CD4-positive, alpha-beta T cell treated with Interferon gamma for 1 hour (primary cell): Measurements from ENCODE around the gene MLYCD.
"Not testable (repeated sequence)": the region's sequence is repeated elsewhere in the genome, so short reads cannot be mapped to it uniquely, and the experiment has no call there.

Experiments
- DNase-seq: peaks from one replicate; pipeline ENCODE4 v3.0.0-alpha.2; 2020

MLYCD gene

DNA sequence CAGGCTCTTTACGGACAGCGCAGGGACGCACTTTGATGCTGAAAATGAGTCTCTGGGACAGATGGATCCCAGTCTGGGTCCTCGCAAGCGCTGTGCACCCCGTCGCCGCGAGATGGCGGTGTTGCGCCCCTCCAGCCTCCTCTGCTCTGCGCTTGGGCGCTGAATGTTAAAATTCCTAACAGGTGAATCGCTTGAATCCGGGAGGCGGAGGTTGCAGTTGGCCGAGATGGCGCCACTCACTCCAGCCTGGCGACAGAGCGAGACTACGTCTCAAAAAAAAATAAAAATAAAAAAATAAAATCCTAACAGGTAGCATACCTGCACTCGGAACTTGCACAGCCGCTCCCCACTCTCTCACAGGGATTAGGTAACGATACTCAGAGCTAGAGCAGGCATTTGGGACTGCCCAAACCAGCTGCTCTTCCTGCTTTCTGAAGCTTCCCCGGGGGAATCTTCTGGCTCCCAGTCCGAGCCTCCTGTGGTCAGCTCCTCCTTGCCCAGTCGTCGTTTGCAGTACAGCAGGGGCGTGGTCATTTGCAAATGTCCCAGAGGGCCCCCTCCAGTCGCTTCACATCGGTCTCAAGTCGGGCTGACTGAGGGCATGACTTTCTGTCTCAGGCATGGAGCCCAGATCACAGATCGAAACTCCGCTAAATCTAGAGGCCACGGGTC lies 27.9 kb downstream of the MLYCD start:
- DNase-seq, result peak; percentile 16

DNA sequence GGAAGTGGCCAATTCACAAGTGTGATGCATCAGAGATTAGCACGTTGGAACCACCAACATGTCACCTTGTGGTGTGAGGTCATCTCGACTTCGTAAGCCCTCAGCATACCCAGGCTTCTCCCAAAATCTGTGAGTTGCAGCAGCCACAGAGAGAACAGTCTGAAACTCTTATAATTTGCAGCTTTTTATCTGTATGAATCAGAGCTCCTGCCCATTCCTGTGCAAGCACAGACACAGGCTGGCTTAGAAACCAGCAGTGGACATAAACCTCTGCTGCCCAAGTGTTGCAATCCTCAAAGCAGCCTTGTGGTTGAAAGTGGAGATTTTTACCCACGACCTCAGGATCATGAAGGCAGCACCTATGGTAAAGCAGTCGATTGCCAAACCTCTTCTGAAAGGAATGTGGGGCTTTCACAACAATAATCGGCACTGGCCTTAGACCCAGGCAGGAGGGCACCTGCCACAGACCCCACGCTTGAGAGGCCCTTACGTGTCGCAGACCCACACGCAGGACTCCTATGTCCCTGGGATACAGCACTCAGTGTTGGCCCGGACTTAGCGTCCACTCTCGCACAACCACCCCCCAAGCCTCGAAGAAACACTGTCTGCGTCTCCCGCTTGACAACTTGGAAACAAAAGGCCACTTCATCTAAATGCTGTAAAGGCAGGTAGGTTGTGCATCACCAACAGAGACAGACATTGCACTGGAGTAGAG lies 29.6 kb downstream of the MLYCD start:
- no peak for DNase-seq

DNA sequence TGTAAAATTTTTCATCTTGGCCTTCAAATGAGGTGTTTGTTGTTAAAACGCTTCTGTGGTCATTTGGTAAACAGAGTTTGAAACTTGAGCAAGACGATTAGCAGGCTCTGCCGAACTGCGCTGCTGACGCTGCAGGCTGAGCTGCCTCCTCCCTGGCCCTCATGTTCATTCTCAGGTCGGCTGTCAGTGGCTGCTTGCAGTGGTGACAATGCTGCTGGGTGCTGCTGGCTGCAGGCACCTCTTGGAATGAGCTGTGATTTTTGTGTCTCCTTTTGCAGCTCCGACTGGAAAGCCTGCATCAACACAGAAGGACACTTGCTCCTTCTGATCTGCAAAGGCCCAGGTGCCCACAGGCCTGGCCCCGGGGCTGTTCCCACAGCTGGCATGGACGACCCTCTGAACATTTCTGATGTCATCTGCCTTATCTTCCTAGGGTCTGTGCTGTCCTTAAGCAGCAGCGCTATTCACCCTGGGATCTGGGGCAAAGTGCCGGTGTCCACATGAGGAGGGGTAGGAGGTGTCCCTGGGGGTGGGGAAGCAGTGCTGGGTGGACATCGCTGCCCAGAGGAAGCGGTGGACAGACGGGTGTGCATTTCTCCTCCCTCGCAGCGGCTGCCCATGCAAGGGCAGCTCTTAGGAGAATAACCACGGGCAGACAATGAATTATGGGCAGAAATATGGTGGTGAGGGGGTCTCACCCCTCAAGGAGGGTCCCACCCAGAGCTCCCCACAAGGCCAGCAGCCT lies 31.1 kb downstream of the MLYCD start:
- no peak for DNase-seq

DNA sequence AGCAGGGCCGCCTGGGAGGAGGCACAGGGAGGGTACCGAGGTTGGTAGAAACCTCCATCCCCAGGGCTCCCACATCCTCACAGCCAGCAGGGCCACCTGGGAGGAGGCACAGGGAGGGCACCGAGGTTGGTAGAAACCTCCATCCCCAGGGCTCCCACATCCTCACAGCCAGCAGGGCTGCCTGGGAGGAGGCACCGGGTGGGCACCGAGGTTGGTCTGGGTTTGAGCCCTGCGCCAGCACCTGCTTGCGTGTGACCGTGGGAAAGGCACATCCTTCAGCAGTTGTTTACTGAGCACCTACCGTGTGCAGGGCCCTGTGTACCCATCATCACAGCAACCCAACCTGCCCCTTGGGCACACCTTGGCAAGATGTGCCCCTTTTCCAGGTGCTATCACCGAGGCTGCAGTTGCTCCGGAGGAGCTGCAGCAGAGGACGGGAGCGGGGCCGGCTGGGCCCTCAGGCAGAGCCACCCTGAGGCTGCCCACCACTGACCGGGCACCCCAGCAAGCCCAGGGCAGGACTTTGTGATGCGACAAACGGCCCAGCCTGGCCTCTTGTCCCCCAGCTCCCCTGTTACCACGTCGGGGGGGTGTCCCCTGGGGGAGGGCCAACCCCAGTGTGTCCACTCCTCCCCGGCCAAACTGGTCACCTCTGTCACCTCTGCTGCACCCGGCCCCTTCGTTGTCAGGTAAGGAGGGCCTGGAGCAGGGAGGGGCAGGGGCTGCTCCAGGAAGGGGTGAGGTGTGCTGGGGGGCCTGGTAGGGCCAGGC lies 32.0 kb downstream of the MLYCD start:
- no peak for DNase-seq

DNA sequence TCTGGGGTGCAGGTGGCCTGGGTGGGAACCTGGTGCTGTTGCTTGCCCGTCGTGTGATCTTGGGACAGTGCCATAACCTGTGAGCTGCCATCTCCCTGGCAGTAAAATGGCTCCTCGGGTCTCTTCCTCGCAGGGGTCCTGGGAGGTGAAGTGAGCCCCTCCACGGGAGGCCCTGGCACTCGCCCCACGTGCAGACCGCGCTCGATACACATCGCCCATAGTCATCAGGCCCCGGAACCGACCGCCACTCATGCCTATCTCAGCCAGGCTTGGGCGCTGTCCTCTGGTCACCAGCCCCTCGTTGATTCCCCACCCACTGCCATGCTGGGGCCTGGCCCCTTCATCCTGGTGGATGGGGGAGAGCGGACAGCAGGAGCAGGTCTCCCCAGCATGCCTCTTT lies 32.6 kb downstream of the MLYCD start:
- DNase-seq, result no peak

DNA sequence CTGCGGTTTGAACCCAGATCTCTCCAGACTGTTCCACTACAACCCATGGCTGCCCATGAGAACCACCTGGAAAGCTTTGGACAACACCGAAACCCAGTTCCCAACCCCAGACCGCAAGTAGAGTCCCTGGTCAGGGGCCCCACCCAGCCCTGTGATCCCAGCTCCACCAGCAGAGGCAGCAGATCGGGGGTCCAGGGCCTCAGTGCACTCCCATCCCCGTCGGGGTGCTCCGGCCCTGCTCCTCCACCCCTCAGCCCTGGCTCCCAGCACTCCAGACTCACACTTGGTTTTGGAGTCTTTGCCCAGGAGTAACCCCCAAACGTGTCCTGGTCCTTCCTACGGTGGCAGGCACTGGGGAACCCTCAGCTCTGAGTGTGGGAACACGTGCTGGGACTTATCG lies 33.4 kb downstream of the MLYCD start:
- DNase-seq, result no peak

DNA sequence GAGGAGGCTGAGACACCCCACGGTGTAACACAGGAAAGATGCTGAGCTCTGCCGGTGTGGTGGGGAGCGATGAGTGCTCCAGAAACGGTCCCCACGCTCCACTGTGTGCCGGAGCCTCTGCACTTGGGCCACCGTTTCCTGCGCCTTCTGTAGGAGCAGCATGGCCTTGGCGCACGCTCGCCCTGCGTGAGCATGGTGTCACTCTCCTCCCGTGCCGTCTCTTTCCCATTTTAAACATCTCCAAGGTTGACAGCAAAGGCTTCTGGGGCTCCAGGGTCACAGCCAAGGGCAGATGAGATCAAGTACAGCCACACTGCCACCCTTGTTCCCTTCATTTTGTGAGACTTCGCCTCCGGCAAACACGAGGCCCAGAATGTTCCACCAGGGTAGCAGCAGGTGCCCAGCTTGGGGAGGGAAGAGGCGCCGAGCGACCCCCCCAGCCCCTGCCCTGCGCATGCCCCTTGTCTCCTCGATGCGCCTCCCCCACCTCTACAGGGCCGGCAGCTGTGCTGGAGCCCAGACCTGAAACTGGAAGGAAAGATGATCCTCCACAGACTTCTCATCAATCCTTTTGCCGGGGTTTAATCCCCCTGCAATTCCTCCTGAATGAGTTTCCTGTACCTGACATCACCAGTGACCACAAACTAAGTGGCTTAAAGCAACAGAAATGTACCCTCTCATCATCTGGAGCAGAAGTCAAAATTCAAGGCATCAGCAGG lies 34.2 kb downstream of the MLYCD start:
- no peak for DNase-seq

DNA sequence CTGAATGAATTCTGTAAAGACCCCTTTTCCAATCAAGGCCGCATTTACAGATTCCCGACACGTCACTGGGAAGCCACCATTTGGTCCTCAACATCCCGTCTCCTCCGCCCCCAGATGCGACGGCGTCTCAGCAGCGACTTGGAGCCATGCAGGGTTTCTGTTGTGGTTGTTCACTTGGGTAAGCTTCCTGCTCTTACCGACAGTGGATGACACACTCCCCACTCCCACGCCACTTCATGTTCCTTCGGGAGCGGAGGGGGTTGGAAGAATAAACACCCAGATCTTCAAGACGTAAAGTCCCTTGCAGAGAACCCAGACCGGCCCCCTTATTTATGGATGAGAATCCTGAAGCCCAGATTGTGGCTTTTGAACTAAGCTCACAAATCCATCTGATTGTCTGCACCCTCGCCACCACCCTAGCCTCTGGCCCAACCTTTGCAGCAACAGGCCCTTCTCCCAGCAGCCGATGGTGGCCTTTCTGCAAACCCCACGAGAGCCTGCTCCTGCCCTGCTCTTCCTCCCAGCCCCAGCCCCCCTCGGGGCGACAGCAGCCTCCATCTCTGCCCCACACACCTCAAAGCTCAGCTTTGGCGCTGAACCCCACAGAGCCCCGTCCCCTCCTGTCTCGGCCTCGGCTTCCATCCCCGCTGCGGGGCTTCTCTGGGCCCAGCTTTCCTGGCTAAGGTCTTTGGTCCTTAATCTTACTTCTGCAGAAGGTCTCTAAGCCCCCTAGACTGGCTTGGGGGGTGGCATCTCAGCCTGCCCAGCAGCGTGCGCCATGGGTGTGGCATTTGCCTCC lies 35.2 kb downstream of the MLYCD start:
- no peak for DNase-seq

DNA sequence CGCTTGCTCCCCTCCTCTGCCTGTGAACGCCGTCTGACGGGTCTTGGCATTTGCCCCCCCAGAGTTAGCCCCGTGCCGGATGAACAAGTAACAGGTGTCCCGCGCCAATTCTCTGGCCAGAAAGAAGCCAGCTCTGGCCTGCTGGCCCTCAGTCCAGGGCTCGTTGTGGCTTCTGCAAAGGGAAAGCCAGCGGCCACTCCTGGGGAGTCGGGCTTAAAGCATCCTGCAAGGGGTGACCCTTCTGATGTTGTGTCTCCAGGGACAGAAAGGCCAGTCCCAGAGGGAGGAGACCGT lies 35.7 kb downstream of the MLYCD start:
- no peak for DNase-seq

DNA sequence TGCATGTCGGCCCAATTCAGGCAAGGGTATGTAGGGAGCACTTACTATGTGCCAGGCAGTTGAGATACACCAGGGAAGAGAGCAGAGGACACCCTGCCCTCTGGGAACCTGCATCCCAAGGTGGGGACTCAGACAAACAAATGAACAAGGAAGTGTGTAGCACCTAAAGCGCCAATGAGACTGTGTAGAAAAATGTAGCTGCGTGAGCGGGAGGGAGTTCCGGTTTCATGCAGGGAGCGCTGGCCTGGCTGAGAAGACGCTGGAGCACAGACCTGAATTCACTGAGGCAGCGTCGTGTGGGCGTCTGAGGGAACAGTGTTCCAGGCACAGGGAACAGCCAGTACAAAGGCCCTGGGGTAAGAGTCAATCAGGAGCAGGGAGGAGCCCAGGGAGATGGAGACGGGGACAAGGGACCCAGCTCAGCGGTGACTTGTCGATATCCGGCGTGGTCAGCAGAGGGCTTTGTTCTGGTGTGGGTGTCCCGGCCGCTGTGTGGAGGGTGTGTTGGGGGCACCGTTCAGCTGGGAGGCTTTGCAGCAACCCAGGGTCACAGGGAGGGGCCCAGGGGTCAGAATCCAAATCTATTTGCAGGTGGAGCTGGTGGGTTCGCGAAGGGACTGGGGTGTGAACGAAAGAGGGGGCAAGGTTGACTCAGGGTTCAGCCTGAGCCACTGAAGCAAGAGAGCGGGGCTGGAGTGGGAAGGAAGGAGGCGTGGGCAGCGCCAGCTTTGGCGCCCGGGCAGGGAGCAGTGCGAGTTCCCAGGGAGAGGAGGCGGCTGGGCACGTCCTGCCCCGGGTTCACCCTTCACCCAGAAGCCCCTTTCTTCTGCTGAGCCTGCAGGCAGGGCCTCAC lies 36.3 kb downstream of the MLYCD start:
- DNase-seq, result no peak

DNA sequence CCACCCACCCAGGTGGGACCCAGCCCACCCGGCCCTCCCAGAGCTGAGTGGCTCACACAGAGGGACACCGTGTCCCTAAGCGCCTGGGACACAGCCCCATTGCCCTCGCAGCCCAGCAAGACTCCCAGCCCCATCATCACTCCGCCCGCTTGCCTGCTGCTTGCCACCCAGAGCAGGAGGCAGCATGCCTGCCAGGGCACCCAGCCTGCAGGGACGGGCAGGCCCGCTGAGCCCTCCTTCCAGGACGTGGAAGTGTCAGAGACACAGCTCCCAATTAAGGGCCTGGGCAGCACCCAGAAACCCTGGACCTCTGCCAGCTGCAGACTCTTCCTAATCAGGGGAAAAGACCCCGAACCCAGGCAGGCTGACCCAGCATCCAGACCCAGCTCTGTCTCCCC lies 36.9 kb downstream of the MLYCD start:
- no peak for DNase-seq

DNA sequence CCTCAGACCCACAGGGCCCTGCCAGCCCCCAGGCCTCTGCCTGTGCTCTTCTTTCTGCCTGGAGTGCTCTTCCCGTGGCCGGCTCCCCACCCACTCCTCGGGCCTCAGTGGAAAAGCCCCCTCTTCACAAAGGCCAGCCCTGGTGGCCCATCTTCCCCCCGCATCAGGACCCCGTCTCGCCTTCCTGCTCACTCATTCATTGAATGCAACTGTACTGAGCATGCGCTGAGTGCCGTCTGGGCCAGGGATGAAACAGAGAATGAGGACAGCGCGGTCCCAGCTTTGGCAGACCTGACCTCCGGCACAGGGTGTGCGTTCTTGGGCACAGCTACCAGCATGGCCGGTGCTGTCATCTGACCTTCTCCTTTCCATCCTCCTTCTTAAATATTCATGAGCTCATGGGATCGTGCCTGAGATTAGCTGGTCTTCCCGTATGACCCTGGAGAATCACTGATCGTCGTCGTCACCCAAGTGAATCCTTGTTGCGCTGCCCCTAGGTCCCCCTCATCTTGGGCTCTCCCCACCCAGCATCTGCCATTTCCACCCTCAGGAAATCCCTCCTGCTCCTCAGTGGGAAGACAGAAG lies 37.8 kb downstream of the MLYCD start:
- DNase-seq, result no peak

DNA sequence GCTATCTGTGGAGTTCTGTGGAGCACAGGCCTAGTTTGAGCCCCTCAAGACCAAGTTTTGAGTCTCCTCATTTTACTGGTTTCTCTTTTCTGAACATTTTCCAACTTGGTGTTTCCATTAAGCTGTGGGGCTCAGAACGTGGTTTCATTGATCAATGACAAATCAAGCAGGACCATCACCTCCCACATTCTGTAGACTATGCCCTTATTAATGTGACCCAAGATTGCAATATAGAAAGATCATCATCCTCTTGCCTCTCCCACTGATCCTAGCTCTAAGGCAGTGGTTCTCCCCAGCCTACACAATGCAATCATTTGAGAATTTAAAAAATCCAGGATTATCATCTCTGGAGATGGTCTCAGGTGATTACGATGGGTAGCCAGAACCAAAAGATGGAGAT lies 38.4 kb downstream of the MLYCD start:
- DNase-seq, result no peak

DNA sequence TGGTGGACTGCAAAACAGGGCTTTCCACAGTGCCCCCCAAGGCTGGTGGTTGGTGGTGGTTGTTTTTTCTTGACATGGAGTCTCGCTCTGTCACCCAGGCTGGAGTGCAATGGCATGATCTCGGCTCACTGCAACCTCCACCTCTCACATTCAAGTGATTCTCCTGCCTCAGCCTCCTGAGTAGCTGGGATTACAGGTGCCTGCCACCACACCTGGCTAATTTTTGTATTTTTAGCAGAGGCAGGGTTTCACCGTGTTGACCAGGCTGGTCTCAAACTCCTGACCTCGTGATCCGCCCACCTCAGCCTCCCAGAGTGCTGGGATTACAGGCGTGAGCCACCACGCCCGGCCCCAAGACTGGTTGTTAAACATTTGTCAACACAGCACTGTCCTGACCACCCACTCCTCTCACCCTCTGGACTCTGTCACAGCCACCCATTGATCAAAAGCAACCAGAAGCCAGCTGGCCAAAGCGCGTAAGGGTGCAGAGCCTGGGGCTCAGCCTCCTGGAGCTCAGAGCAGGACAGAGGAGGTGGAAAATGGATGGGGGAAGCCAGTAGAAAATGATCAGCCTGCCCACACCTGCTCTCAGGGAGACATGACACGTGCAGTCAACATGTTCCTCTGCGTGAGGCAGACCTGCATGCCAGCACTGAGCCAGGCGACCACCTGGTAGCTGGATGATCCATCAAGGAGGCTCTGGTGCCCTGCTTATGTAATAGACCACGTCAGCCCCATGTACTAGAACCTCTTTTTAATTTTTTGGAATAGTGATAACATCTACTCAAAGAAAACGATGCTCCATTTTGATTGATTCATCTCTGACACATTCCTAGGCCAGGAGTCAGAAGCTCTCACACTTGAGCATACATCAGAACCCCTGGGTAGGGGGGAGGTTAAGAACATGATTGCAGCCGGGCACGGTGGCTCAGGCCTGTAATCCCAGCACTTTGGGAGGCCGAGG lies 39.3 kb downstream of the MLYCD start:
- no peak for DNase-seq

DNA sequence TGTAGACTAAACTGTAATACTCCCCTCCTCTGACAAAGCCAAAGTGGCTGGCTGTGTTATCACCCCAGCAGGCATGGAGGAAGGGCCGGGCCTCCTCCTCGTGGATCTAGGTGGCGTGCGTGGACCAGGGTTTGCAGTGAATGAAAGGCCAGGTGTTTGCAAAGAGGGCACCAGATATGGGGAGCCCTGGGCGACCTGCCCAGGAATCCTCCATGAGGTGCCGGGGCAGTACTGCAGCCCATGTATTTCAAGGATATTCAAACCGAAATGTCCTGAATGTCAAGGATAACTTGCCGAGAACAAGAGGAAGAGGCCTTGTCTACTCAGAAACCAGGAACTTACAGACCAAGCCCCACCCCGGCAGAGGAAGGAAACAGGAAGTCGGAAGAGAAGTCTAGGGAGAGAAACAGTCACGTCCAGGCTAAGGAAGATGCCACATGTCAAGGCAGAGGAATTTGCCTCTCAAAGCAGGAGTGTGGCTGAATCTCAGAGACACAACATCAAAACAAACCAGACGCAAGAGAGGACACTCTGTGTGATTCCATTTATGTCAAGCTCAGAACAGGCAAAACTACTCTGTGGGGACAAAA lies 40.4 kb downstream of the MLYCD start:
- peak; percentile 15 for DNase-seq

DNA sequence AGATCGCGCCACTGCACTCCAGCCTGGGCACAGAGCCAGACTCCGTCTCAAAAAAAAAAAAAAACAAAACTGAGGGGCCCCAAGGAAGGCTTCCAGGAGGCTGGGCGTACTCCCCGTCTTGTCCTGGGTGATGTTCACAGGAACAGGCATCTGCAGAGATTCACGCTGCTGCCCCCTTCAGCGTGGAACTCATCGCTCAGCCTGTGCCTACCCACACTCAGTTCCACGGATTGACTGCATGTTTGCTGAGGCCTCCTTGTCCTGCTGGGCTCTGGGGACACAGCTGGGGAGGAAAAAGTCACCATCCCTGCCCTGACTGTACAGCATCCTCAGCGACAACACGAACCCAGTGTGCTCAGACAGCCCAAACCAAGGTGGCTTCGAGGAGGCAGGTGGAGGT lies 41.2 kb downstream of the MLYCD start:
- DNase-seq, result no peak

DNA sequence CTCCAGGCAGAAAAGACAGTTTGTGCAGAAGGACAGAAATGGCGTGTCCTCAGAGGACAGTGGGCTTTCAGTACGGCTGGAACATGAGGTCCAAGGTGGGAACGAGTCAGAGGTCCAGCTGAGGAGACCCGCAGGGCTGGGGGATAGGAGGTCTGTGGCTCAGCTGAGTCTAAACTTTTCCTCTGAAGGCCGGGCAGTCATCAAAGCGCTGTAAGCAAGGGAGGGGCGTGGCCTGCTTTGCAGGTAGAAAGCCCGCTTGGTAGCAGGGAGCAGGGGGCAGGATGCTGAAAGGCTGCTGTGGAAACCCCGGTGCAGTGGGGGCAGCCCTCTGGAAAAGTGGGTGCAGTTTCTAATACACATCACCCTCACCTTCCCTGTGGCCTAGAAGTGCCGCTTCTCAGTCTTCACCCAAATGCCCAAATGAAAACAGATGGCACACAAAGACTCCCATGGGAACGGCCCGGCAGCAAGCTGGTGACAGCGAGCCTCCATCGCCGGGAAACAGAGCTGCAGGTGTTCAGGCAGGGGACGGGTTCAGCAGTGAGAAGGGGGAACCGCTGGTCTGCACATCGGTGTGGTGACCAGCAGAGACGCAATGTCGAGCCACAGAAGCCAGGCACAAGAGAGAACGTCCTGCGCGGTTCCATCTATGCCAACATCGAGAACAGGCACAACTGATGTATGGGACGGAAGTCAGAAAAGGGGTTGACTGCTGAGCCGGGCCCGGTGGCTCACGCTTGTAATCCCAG lies 41.9 kb downstream of the MLYCD start:
- no peak for DNase-seq

DNA sequence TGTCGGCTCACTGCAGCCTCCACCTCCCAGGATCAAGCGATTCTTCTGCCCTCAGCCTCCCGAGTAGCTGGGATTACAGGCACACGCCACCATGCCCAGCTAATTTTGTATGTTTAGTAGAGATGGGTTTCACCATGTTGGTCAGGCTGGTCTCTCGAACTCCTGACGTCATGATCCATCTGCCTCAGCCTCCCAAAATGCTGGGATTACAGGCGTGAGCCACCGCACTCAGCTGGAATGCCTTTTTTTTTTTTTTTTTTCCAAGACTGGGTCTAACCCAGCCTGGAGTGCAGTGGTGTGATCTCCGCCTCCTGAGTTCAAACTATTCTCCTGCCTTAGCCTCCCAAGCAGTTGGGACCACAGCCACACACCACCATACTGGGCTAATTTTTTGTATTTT lies 42.6 kb downstream of the MLYCD start:
- not testable (repeated sequence) for DNase-seq
